GM12878 (cell line): Measurements from ENCODE around the gene GSTCD.

ENCODE experiments used
- ATF2 ChIP-seq: IDR thresholded peaks from 2 replicates; pipeline ENCODE4 v1.6.1; 2012; ENCODE audit warnings: low read length, inconsistent platforms
- CTCF ChIP-seq, 3 experiments: IDR thresholded peaks in 2 of 3; conservative IDR thresholded peaks in 1 of 3; 2 replicates each; pipeline ENCODE4 v1.5.1; 2011; ENCODE audit warnings: low read depth in 3 of 3, low read length in 3 of 3, mild to moderate bottlenecking in 3 of 3, control low read depth in 2 of 3, moderate library complexity in 2 of 3, inconsistent platforms in 1 of 3, mixed read lengths in 1 of 3; ENCODE audit not compliant: control insufficient read depth in 2 of 3, insufficient read depth in 1 of 3; ENCODE audit errors: extremely low read depth in 1 of 3
- ELK1 ChIP-seq: IDR thresholded peaks from 2 replicates; pipeline ENCODE4 v1.6.1; 2012; ENCODE audit warnings: low read depth, low read length, improper control_type of control experiment
- EP300 ChIP-seq, 2 experiments: fragments of 150-350 bp in 1 of 2; IDR thresholded peaks; 2 replicates each; pipeline ENCODE4 v1.6.1; 2011 to 2012; ENCODE audit warnings: low read depth in 2 of 2, low read length in 2 of 2, borderline replicate concordance in 1 of 2, improper control_type of control experiment in 1 of 2, inconsistent platforms in 1 of 2; ENCODE audit not compliant: control insufficient read depth in 1 of 2
- EZH2 ChIP-seq: IDR thresholded peaks from 2 replicates; pipeline ENCODE4 v1.6.1; 2012; ENCODE audit warnings: low read depth, mild to moderate bottlenecking, control low read depth, inconsistent platforms, low read length, borderline replicate concordance; ENCODE audit not compliant: control insufficient read depth
- MAX ChIP-seq: IDR thresholded peaks from 2 replicates; pipeline ENCODE4 v1.6.1; 2012; ENCODE audit warnings: low read depth, low read length, improper control_type of control experiment
- MXI1 ChIP-seq: fragments of 150-350 bp; IDR thresholded peaks from 2 replicates; pipeline ENCODE4 v1.6.1; 2011; ENCODE audit warnings: low read depth, mild to moderate bottlenecking, inconsistent platforms, low read length, improper control_type of control experiment
- MYB ChIP-seq: fragments of 150-350 bp; IDR thresholded peaks from 2 replicates; pipeline ENCODE4 v1.6.1; 2014; ENCODE audit warnings: mild to moderate bottlenecking, low read depth, low read length, borderline replicate concordance
- NR2F1 ChIP-seq: fragments of 450-650 bp; conservative IDR thresholded peaks from 2 replicates; pipeline ENCODE4 v1.6.1; 2017; ENCODE audit warnings: mild to moderate bottlenecking
- POLR2A ChIP-seq: IDR thresholded peaks from 2 replicates; pipeline ENCODE4 v1.6.1; 2011; ENCODE audit warnings: low read depth, mild to moderate bottlenecking, low read length
- POLR2AphosphoS5 ChIP-seq: IDR thresholded peaks from 2 replicates; pipeline ENCODE4 v1.6.1; 2011; ENCODE audit warnings: mild to moderate bottlenecking, low read length, inconsistent platforms
- REST ChIP-seq: IDR thresholded peaks from 2 replicates; pipeline ENCODE4 v1.6.1; 2012; ENCODE audit warnings: mild to moderate bottlenecking, low read depth, low read length
- SIN3A ChIP-seq: IDR thresholded peaks from 2 replicates; pipeline ENCODE4 v1.6.1; 2012; ENCODE audit warnings: low read depth, low read length, improper control_type of control experiment
- YY1 ChIP-seq: IDR thresholded peaks from 2 replicates; pipeline ENCODE4 v1.6.1; 2011; ENCODE audit warnings: low read depth, mild to moderate bottlenecking, low read length

- TF ChIP-seq CTCF (IDR thresholded peaks at IDR 0.05 in 2 of 3, conservative IDR thresholded peaks at IDR 0.05 in 1 of 3; ENCODE audit: control insufficient read depth in 2 of 3, extremely low read depth in 1 of 3, insufficient read depth in 1 of 3, low read depth in 3 of 3, low read length in 3 of 3) (no peak), EZH2 (no peak), MYB (no peak), ATF2 (no peak), EP300 (IDR thresholded peaks at IDR 0.05; ENCODE audit: borderline replicate concordance in 1 of 2, control insufficient read depth in 1 of 2, low read depth in 2 of 2, low read length in 2 of 2) (no peak), SIN3A (no peak), MXI1 (no peak), REST (no peak), YY1 (no peak), ELK1 (no peak), MAX (no peak), POLR2AphosphoS5 (no peak), POLR2A (no peak), NR2F1 (no peak)
Measured at GRCh38 chr4:105840426-105841174, 132.0 kb downstream of the GSTCD start.
